Gastroesophageal sphincter (tissue), 4 donors: ENCODE measurements around the gene RAD51B. TPM values are rescaled to one million over a fixed set of nuclear protein-coding genes. Genes with fewer than 3 reads are reported as not detected.

ENCODE experiments used
- ATAC-seq: fragments of 150-250 bp; one replicate; pipeline ENCODE4 v1.9.1; 2016; ENCODE audit warnings: mild to moderate bottlenecking, moderate library complexity
- H3K27ac ChIP-seq, 4 donors: fragments of 200-600 bp; sonication (generic) in 3 of 4; 1 replicate in 3 of 4; 2 replicates in 1 of 4; pipeline ENCODE4 v1.5.1; 2016 to 2019
- H3K27me3 ChIP-seq: fragments of 200-600 bp; sonication (generic); one replicate; pipeline ENCODE4 v1.5.1; 2019
- H3K36me3 ChIP-seq, 2 donors: fragments of 200-600 bp; sonication (generic); one replicate each; pipeline ENCODE4 v1.5.1; 2019; ENCODE audit warnings: control low read depth in 1 of 2
- H3K4me1 ChIP-seq, 3 donors: fragments of 200-600 bp; sonication (generic); 1 replicate in 2 of 3; 2 replicates in 1 of 3; pipeline ENCODE4 v1.5.1; 2016 to 2019; ENCODE audit warnings: control low read depth in 2 of 3
- H3K4me3 ChIP-seq, 2 donors: fragments of 200-600 bp; sonication (generic); one replicate each; pipeline ENCODE4 v1.5.1; 2019; ENCODE audit warnings: mild to moderate bottlenecking in 1 of 2, moderate library complexity in 1 of 2
- H3K9me3 ChIP-seq, 3 donors: fragments of 200-600 bp; sonication (generic); one replicate each; pipeline ENCODE4 v1.5.1; 2017 to 2019; ENCODE audit warnings: control low read depth in 2 of 3
- CTCF ChIP-seq, 4 experiments: fragments of 200-600 bp in 2 of 4; fragments of 450-650 bp in 2 of 4; sonication (generic) in 1 of 4; IDR thresholded peaks; one replicate each; pipeline ENCODE4 v1.5.1; 2017 to 2019; ENCODE audit warnings: antibody characterized with exemption in 4 of 4, mild to moderate bottlenecking in 2 of 4, moderate library complexity in 2 of 4
- EP300 ChIP-seq: sonication (generic); formaldehyde crosslinking; IDR thresholded peaks from one replicate; pipeline ENCODE4 v1.6.1; 2017; ENCODE audit warnings: antibody characterized with exemption, mild to moderate bottlenecking
- POLR2A ChIP-seq, 2 donors: fragments of 450-650 bp; IDR thresholded peaks; one replicate each; pipeline ENCODE4 v1.6.1; 2017; ENCODE audit warnings: antibody characterized with exemption in 2 of 2, mild to moderate bottlenecking in 2 of 2, moderate library complexity in 1 of 2
- POLR2AphosphoS5 ChIP-seq: sonication (generic); formaldehyde crosslinking; IDR thresholded peaks from one replicate; pipeline ENCODE4 v1.6.1; 2017; ENCODE audit warnings: antibody characterized with exemption
- WGBS, 2 donors: methylation state at CpG; one replicate each; pipeline ENCODE4 v1.1.5; 2018; ENCODE audit warnings: low coverage in 1 of 2; 5-methylcytosine and 5-hydroxymethylcytosine counted together
- total RNA-seq, 4 donors: library from RNA; depleted of rRNA; stranded (reverse); fragments of >200 nt; gene quantifications; one replicate each; pipeline ENCODE4 v1.1.0, GENCODE V29; 2016

RAD51B gene
- total RNA-seq, 4 donors from 2014 or later: 5.1 to 7.0 (median 6.0) TPM

- TF ChIP-seq POLR2AphosphoS5 (peak; percentile 46), POLR2A (IDR thresholded peaks at IDR 0.05) (no peak)
- Histone ChIP-seq H3K36me3 (no peaks in the 10 kb centered on the region), H3K27ac (peak overlapping the region in 2 of 4 donors; percentile 43 to 56), H3K27me3 (no peaks in the 10 kb centered on the region), H3K9me3 (no peaks in the 10 kb centered on the region), H3K4me1 (peaks cover 0 to 35% (median 17%) of the 10 kb centered on the region in 3 donors), H3K4me3 (no peak overlapping the region)
- peak; percentile 80 for ATAC-seq
- whole genome bisulfite sequencing, 2 donors: 80 to 86% methylated on average over 11 to 13 of the region's 16 CpGs
Observed at GRCh38 chr14:68577802-68578541, 758.4 kb downstream of the RAD51B start.

- Histone ChIP-seq H3K36me3 (no peaks in the 10 kb centered on the region), H3K4me1 (peaks cover 0 to 35% (median 17%) of the 10 kb centered on the region in 3 donors), H3K27ac (no peak overlapping the region), H3K27me3 (no peaks in the 10 kb centered on the region), H3K9me3 (no peaks in the 10 kb centered on the region), H3K4me3 (no peak overlapping the region)
- TF ChIP-seq CTCF (IDR thresholded peaks at IDR 0.05) (no peak), POLR2AphosphoS5 (no peak), POLR2A (IDR thresholded peaks at IDR 0.05) (no peak), EP300 (no peak)
- ATAC-seq: no peak
- 90% methylated on average over 2 of the region's 2 CpGs; no CpG with 5 or more reads in 1 of the 2 donors for WGBS, 2 donors
Observed at GRCh38 chr14:68578597-68578996, 759.0 kb downstream of the RAD51B start.

GRCh38 chr14:68580096-68580645 is 760.6 kb downstream of the RAD51B start:
- Histone ChIP-seq H3K4me3 (no peak overlapping the region), H3K4me1 (peaks cover 0 to 37% (median 9%) of the 10 kb centered on the region in 3 donors), H3K27me3 (no peaks in the 10 kb centered on the region), H3K9me3 (no peaks in the 10 kb centered on the region), H3K27ac (no peak overlapping the region), H3K36me3 (no peaks in the 10 kb centered on the region)
- no peak for ATAC-seq
- TF ChIP-seq POLR2A (IDR thresholded peaks at IDR 0.05): no peak
- TF ChIP-seq EP300: no peak
- TF ChIP-seq CTCF (IDR thresholded peaks at IDR 0.05): no peak
- TF ChIP-seq POLR2AphosphoS5: no peak
- 82 to 89% methylated on average over 7 to 8 of the region's 9 CpGs for WGBS, 2 donors

GRCh38 chr14:68580671-68581070 is 761.1 kb downstream of the RAD51B start:
- no peak for ATAC-seq
- Histone ChIP-seq H3K4me1 (peaks cover 0 to 42% (median 8%) of the 10 kb centered on the region in 3 donors), H3K27me3 (no peaks in the 10 kb centered on the region), H3K36me3 (no peaks in the 10 kb centered on the region), H3K4me3 (no peak overlapping the region), H3K9me3 (no peaks in the 10 kb centered on the region), H3K27ac (no peak overlapping the region)
- 74 to 88% methylated on average over 5 of the region's 5 CpGs for WGBS, 2 donors
- TF ChIP-seq CTCF (IDR thresholded peaks at IDR 0.05) (no peak), POLR2AphosphoS5 (no peak), POLR2A (IDR thresholded peaks at IDR 0.05) (no peak), EP300 (no peak)

- H3K36me3 ChIP-seq: no peaks in the 10 kb centered on the region
- peak overlapping the region in 2 of 4 donors; percentile 71 to 81 for H3K27ac ChIP-seq
- H3K4me1 ChIP-seq: peaks cover 5 to 49% (median 12%) of the 10 kb centered on the region in 3 donors
- no peak for ATAC-seq
- WGBS, 2 donors: 60% methylated on average over 3 of the region's 13 CpGs; no CpG with 5 or more reads in 1 of the 2 donors
- no peaks in the 10 kb centered on the region for H3K27me3 ChIP-seq
- H3K4me3 ChIP-seq: no peak overlapping the region
- no peaks in the 10 kb centered on the region for H3K9me3 ChIP-seq
- TF ChIP-seq EP300: no peak
- no peak for TF ChIP-seq CTCF (IDR thresholded peaks at IDR 0.05)
- no peak for TF ChIP-seq POLR2A (IDR thresholded peaks at IDR 0.05)
- TF ChIP-seq POLR2AphosphoS5: no peak
Observed at GRCh38 chr14:68583548-68584280, 764.1 kb downstream of the RAD51B start.
